ENCODE data around the gene CLSTN2.

DNA sequence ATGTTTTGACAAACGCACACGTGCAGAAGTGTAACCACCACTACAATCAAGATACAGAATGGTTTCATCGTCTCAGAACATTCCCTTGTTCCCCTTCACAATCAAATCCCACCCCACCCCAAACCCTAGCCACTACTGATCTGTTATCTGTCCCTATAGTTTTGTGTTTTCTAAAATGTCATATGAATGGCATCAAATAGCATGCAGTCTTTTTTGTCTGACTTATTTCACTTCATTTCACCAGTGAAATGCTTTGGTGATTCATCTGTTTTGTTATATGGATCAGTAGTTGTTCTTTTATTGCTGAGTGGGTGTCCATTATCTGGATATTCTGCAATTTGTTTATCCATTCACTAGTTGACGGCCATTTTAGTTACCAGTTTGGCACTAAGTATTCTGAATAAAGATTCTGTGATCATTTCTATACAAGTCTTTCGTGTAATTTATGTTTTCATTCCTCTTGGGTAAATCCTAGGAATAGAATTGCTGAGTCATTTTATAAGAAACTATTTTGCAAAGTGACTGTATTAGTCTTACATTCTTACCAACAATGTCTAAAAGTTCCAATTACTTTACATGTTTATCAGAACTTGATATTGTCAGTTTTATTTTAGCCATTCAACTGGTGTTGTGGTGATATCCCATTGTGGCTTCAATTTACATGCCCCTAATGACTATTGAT is 232.8 kb downstream of the CLSTN2 start:
- TF ChIP-seq TAF1 (IDR thresholded peaks at IDR 0.05; ENCODE audit: borderline replicate concordance, insufficient read depth, low read length) (no peak), POLR2AphosphoS5 (IDR thresholded peaks at IDR 0.05; ENCODE audit: low read depth, low read length) (no peak)
